ENCODE measurements around the gene HOXC12.
A peak's percentile ranks its signal among the peaks of the same experiment; 100 is the strongest.

The HOXC12 gene

GRCh38 chr12:53998110-53998899, 43.6 kb downstream of the HOXC12 start:
- no peak for DNase-seq

- DNase-seq, result no peak
Observed at GRCh38 chr12:53998900-53999236, 44.2 kb downstream of the HOXC12 start.

- DNase-seq, result peak; percentile 89
Observed at GRCh38 chr12:53999559-54000115, 44.9 kb downstream of the HOXC12 start.

GRCh38 chr12:54000116-54001114, 45.7 kb downstream of the HOXC12 start, which contains the start of gene HOXC9:
Gene HOXC9, plus strand, starts transcription at chr12:54000161. Its CDS starts 28 bp downstream, at chr12:54000189.
- no peak for DNase-seq

- no peak for DNase-seq
Observed at GRCh38 chr12:54001283-54002187, 46.8 kb downstream of the HOXC12 start.

GRCh38 chr12:54002278-54002914, 47.7 kb downstream of the HOXC12 start:
- no peak for DNase-seq

- DNase-seq, result no peak
Observed at GRCh38 chr12:54002915-54003389, 48.2 kb downstream of the HOXC12 start.

GRCh38 chr12:54003625-54004024, 48.9 kb downstream of the HOXC12 start:
- no peak for DNase-seq

- DNase-seq, result no peak
Observed at GRCh38 chr12:54004063-54004840, 49.5 kb downstream of the HOXC12 start.

GRCh38 chr12:54004841-54005530, 50.3 kb downstream of the HOXC12 start:
- peak; percentile 78 for DNase-seq

GRCh38 chr12:54005531-54005852, 50.8 kb downstream of the HOXC12 start:
- no peak for DNase-seq

- peak; percentile 92 for DNase-seq
Observed at GRCh38 chr12:54005853-54006558, 51.3 kb downstream of the HOXC12 start.

- no peak for DNase-seq
Observed at GRCh38 chr12:54006559-54007220, 52.0 kb downstream of the HOXC12 start.

GRCh38 chr12:54007538-54008259, 53.0 kb downstream of the HOXC12 start:
- DNase-seq, result no peak

- DNase-seq, result no peak
Observed at GRCh38 chr12:54008260-54008552, 53.5 kb downstream of the HOXC12 start.
